IPS-NIHi7 (cell line): ENCODE results near the gene USP1.

Experiments used
- DNase-seq: peaks from one replicate; pipeline ENCODE4 v3.0.0; 2012; ENCODE audit warnings: mixed read lengths; ENCODE audit errors: extremely low spot score

USP1 gene

DNA sequence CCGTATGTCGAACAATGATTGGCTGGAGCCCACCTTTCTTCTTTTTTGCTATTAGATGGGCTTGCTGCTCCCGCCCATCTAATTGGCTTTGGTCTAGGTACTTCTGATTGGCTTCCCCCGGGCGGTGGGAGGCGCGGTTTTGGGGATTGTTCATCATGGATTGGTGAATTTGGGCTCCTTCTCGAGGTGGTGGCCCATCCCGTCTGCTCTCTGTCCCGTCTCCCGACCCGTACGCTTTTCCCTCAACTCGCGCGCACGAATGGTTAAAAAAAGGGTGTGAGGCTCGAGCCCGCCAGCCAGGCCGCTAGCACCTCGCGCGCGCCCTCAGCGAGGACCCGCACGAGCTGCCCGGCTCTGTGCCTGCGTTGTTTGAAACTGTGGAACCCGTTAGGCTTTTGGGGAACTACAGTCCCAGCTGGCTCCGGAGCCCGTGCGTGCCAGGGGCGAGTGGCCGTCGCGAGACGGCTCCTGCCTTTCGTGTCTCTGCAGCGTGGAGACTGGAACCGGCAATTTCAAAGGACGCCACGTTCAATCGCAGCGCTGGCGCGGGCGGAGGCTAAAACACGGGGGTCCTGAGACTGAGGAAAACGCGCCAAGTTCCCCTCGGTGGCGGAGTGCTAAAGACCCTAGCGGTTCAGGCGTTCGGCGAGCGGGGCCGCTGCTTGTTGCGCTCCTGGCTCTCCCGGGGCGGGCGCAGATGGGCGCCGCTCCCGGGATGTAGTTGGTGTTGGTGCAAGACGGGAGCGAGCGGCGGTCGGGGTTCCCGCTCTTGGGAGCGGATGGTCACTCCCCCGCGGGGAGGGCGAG lies at the start of gene USP1:
Gene USP1 (plus strand): TSS at position 584 of the 807 bp plus-strand sequence. CDS start 2,819 bp downstream, outside the sequence.
- peak; percentile 95 for DNase-seq

GRCh38 chr1:62389531-62389930 lies 47.3 kb upstream of the USP1 start:
- DNase-seq, result no peak

- DNase-seq, result no peak
These were observed 46.8 kb upstream of the USP1 start for GRCh38 chr1:62390071-62390470.

GRCh38 chr1:62391369-62391971 lies 45.4 kb upstream of the USP1 start:
- DNase-seq, result peak; percentile 87

DNA sequence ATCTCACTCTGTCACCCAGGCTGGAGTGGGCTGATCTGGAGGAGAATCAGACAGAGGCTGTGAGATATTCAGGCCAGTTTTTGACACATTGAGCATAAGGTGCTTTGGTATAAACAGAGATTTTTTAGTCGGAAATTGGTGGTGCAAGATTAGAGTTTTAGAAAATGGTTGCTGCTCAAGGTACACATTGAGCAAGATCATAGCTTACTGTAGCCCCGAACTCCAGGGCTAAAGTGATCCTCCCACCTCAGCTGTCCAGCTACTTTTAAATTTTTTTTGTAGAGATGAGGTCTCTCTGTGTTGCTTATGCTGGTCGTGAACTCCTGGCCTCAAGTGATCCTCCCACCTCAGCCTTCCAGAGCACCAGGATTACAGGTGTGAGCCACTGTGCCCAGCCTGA lies 43.9 kb upstream of the USP1 start:
- no peak for DNase-seq

- no peak for DNase-seq
These were observed 42.2 kb upstream of the USP1 start for GRCh38 chr1:62394646-62395045.

- DNase-seq, result no peak
These were observed 41.6 kb upstream of the USP1 start for GRCh38 chr1:62395291-62395690.

DNA sequence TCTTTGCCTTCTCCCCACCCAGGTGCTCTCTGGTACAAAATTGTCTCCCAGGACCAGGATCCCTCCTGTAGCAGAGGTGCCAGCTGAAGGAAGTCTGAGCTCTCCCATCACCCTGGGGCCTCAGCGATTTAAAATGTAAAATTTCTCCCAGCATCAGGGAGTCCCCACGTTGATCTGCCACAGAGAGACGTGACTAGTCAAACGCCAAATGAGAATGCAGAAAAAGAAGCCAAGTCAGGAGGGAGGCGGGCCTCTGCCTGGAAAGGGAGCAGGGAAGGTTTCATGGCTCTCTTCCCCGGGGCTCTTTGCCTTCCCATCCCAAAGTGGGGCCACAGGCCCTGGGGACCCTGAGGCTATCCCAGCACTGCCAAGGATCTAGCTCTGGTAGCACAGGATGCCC lies 40.0 kb upstream of the USP1 start:
- DNase-seq, result no peak

- no peak for DNase-seq
These were observed 39.5 kb upstream of the USP1 start for GRCh38 chr1:62397301-62397700.

DNA sequence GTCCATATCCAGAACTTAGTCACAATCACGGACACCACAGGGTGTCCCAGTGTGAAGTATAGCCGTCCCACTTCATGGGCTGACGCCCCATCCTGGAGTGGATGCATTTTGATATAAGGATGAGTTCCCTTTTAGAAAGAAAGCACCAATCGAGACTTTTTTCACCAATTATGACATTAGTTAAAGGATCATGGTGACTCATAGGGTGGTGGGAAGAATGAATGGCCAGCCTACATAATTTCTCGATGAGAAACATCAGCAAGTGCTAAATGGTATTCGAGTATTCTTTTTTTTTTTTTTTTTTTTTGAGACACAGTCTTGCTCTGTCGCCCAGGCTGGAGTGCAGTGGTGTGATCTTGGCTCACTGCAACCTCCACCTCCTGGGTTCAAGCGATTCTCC lies 38.5 kb upstream of the USP1 start:
- no peak for DNase-seq

GRCh38 chr1:62401034-62401760 lies 35.7 kb upstream of the USP1 start:
- DNase-seq, result no peak

DNA sequence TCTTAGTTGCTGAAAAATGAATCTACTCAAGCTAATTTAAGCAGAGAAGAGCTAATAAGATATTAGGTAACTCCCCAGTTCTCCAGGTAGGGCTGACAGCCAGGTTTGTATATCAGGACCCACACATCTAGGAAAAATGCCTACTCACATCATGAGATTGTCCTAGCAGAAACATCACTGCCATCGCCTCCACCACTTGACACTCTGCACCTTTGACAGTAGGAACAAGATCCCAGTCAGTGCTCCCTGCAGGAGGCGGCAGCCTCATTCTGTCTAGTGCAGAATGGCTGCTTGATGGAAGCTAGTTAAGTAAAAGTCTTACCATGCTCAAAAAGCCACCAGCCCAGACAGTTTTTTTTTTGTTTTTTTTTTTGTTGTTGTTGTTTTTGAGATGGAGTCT lies 31.6 kb upstream of the USP1 start:
- DNase-seq, result no peak

- DNase-seq, result no peak
These were observed 30.3 kb upstream of the USP1 start for GRCh38 chr1:62406576-62406975.

- DNase-seq, result peak; percentile 65
These were observed 29.3 kb upstream of the USP1 start for GRCh38 chr1:62407398-62408009.

DNA sequence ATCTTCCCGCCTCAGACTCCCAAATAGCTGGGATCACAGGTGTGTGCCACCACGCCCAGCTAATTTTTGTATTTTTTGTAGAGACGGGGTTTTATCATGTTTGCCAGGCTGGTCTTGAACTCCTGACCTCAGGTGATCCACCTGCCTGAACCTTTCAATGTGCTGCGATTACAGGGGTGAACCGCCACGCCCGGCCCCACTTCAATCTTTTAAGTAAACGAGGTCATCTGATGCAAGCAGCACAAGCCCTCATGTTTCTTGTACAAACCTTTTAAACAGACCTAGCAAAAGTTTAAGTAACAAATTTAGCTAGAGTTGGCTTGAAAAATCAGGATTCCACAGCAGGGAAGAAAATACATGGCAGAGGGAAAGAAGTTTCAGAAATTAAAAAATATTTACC lies 21.2 kb upstream of the USP1 start:
- DNase-seq, result no peak

- no peak for DNase-seq
These were observed 19.4 kb upstream of the USP1 start for GRCh38 chr1:62417351-62417999.

GRCh38 chr1:62420214-62420613 lies 16.6 kb upstream of the USP1 start:
- no peak for DNase-seq

DNA sequence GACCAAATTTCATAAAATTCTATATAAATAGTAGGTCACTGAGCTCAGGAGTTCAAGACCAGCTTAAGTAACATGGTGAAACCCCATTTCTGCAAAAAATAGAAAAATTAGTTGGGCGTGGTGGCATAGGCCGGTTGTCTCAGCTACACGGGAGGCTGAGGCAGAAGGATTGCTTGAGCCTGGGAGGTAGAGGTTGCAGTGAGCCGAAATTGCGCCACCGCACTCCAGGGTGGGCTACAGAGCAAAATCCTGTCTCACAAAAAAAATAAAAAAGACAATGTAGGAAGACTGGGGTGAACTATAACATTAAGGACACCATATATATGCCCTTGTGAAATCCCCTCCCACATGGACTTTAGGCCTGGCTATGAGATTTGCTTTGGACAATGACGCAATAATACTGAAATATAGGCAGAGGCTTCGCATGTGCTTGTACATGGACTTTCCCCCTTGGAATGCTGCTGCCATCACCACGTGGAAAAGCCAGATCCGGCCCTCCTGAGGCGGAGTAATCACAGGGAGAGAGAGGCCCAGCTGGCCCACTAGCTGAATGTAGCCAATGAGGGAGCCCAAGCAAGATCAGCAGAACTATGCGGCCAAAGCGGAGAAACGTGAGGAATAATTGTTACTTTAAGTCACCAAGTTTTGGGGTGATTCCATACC lies 13.1 kb upstream of the USP1 start:
- DNase-seq, result no peak

- no peak for DNase-seq
These were observed 12.4 kb upstream of the USP1 start for GRCh38 chr1:62424411-62424810.

- DNase-seq, result no peak
These were observed 11.8 kb upstream of the USP1 start for GRCh38 chr1:62425041-62425440.

GRCh38 chr1:62426237-62426636 lies 10.6 kb upstream of the USP1 start:
- no peak for DNase-seq
